ENCODE measurements around the gene NRARP.

DNA sequence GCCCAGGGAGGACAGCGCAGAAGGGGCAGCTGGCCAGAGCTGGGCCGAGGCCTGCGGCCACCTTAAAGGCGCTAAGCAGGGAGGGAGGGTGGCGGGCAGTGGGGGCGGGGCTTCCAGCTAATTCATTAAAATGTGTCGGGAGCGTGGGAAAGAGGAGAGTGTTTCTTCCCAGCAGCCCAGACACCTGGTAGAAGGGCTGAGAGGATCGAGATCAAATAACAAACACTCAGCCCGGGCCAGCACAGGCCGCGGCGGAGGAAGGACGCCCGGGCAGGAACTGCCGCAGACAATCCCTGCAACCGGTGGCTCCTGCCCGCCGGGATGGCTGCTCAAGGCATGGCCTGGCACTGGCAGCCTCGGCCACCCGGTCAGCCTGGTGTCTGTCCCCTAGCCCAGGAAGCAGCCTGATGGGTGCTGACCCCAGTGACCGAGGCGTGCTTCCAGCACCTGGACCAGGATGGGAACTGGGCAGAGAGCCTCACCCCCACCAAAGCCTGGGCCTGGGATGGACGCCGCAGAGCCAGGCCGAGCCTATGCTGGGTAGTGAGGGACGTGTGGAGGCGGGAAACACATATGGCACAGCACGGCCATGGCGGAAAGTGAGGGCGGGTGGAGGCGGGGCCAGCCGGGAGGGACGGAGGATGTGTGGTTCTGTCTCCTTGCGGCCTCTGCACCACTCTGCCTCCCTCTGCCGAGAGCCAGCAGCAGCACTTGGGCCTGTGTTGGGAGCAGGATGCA is 3.2 kb upstream of the NRARP start:
- TF ChIP-seq, protein P1, sequence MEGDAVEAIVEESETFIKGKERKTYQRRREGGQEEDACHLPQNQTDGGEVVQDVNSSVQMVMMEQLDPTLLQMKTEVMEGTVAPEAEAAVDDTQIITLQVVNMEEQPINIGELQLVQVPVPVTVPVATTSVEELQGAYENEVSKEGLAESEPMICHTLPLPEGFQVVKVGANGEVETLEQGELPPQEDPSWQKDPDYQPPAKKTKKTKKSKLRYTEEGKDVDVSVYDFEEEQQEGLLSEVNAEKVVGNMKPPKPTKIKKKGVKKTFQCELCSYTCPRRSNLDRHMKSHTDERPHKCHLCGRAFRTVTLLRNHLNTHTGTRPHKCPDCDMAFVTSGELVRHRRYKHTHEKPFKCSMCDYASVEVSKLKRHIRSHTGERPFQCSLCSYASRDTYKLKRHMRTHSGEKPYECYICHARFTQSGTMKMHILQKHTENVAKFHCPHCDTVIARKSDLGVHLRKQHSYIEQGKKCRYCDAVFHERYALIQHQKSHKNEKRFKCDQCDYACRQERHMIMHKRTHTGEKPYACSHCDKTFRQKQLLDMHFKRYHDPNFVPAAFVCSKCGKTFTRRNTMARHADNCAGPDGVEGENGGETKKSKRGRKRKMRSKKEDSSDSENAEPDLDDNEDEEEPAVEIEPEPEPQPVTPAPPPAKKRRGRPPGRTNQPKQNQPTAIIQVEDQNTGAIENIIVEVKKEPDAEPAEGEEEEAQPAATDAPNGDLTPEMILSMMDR (IDR thresholded peaks at IDR 0.05; ENCODE audit: low read length): no peak; the same call in 1 of the 2 replicates
- TF ChIP-seq EZH2 (optimal IDR thresholded peaks at IDR 0.05; ENCODE audit: low read depth, low read length): no peak
